Heart right ventricle (tissue), 16 donors: ENCODE results near the gene ABHD15. TPM values are rescaled to one million over a fixed set of nuclear protein-coding genes. Genes with fewer than 3 reads are reported as not detected.

Source experiments
- ATAC-seq, 8 donors: fragments of 200-7000 bp; cut with Tn5 transposase; one replicate each; pipeline ENCODE4 v1.9.1; 2020; ENCODE audit warnings: mild to moderate bottlenecking in 8 of 8, moderate library complexity in 8 of 8, moderate number of reproducible peaks in 1 of 8
- DNase-seq, 2 donors: peaks; one replicate each; pipeline ENCODE4 v3.0.0-alpha.2; 2020
- H3K27ac ChIP-seq, 10 donors: fragments of 200-600 bp; sonication (generic) in 2 of 10; one replicate each; pipeline versions ENCODE4 v1.5.0 to v1.8.0; 2020 to 2022; ENCODE audit warnings: mild to moderate bottlenecking in 3 of 10
- H3K27me3 ChIP-seq, 7 donors: fragments of 200-600 bp; one replicate each; pipeline ENCODE4 v1.8.0; 2021 to 2022; ENCODE audit warnings: mild to moderate bottlenecking in 2 of 7
- H3K36me3 ChIP-seq, 9 donors: fragments of 200-600 bp; sonication (generic) in 1 of 9; one replicate each; pipeline versions ENCODE4 v1.5.0 to v1.8.0; 2020 to 2022; ENCODE audit warnings: mild to moderate bottlenecking in 2 of 9
- H3K4me1 ChIP-seq, 9 donors: fragments of 200-600 bp; sonication (generic) in 1 of 9; one replicate each; pipeline versions ENCODE4 v1.5.0 to v1.8.0; 2020 to 2022; ENCODE audit warnings: mild to moderate bottlenecking in 4 of 9
- H3K4me3 ChIP-seq, 10 donors: fragments of 200-600 bp; sonication (generic) in 2 of 10; one replicate each; pipeline versions ENCODE4 v1.5.0 to v1.8.0; 2020 to 2022; ENCODE audit warnings: mild to moderate bottlenecking in 7 of 10, moderate library complexity in 2 of 10
- H3K9me3 ChIP-seq, 11 donors: fragments of 200-600 bp in 10 of 11; sonication (generic) in 2 of 11; one replicate each; pipeline versions ENCODE4 v1.5.0 to v1.8.0; 2013 to 2022; ENCODE audit warnings: mild to moderate bottlenecking in 2 of 11, control low read depth in 1 of 11, moderate library complexity in 1 of 11
- WGBS, 2 donors: extraction: QIAGEN DNeasy Blood & Tissue Kit; methylation state at CpG; one replicate each; pipeline ENCODE4 v1.1.7; 2013; ENCODE audit warnings: inconsistent platforms in 1 of 2; 5-methylcytosine and 5-hydroxymethylcytosine counted together
- intact Hi-C, 10 donors: fragments of 100-400 bp; cut with DNase I; formaldehyde crosslinking; loops; one replicate each; pipeline versions ENCODE4 v1.11.1 to v1.14.2; 2022
- polyA plus RNA-seq, 2 donors: library from polyadenylated mRNA; stranded (reverse); fragments of 200-250 nt; gene quantifications; one replicate each; pipeline ENCODE4 v1.2.3, GENCODE V29; 2013
- total RNA-seq, 10 donors: library from RNA; stranded (reverse); fragmentation: NEBNext Ultra II Directional in 3 of 10; extraction: Animal tissue kit (Norgen Biotek cat#: 25700) in 3 of 10; gene quantifications; one replicate each; pipeline versions ENCODE4 v1.2.1 to v1.2.4, GENCODE V29; 2021 to 2023
- TF ChIP-seq, protein P1 (sequence below), 9 donors: fragments of 200-600 bp; sonication (generic) in 2 of 9; IDR thresholded peaks; one replicate each; pipeline versions ENCODE4 v1.5.0 to v1.8.0; 2021 to 2022; ENCODE audit warnings: antibody characterized with exemption in 9 of 9, mild to moderate bottlenecking in 5 of 9, moderate library complexity in 1 of 9
- donor health status: Arrhythmogenic right ventricular cardiomyopathy.
- donor health status: ischemic (EF 13 %, LVEDD 7.1; RV severe dilation, severe dysfunction).
- donor health status: healthy with polysubstance abuse.
- donor health status: DM: no; HTN: yes; CAD: no.
- donor health status: DM: no; HTN: no; CAD: no.
- donor health status: ischemic (EF 25% LVEDD 6.9; RV normal size, moderate dysfunction).
- donor health status: ischemic (EF 25% LVEDD 5.7; RV mildly dilated, moderate dysfunction).
- donor health status: healthy.
- donor health status: DM: yes; HTN: yes; CAD: no.
- donor health status: Ischemic cardiomyopathy.
- donor health status: ischemic (EF 35%, LVEDD 5.7; RV mildly dilated, moderate dysfunction).
- donor health status: nonischemic (EF 11% LVEDD 7.7; RV severe dilation, severe dysfunction).
- donor health status: DM: yes; HTN: yes; CAD: no.
- donor health status: PGD.
- donor health status: ischemic (EF 29% LVEDD 5.4; RV normal size, mild dysfunction).
- donor health status: nonischemic (EF 23%, LVEDD 6.1; RV moderate dilation, normal function).

The ABHD15 gene
- total and polyA plus RNA-seq, 12 donors, result 3.5 to 9.0 (median 5.6) TPM

DNA sequence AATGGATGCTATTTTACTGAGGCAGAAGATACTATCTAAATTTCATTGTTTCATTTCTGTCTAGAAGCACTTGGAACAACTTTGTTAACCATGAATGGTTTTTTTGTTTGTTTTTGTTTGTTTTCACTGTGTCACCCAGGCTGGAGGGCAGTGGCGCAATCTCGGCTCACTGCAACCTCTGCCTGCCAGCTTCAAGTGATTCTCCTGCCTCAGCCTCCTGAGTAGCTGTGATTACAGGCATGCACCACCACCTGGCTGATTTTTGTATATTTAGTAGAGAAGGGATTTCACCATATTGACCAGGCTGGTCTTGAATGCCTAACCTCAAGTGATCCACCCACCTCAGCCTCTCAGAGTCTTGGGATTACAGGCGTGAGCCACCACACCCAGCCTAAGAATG lies 40.5 kb downstream of the ABHD15 start:
- TF ChIP-seq, protein P1, sequence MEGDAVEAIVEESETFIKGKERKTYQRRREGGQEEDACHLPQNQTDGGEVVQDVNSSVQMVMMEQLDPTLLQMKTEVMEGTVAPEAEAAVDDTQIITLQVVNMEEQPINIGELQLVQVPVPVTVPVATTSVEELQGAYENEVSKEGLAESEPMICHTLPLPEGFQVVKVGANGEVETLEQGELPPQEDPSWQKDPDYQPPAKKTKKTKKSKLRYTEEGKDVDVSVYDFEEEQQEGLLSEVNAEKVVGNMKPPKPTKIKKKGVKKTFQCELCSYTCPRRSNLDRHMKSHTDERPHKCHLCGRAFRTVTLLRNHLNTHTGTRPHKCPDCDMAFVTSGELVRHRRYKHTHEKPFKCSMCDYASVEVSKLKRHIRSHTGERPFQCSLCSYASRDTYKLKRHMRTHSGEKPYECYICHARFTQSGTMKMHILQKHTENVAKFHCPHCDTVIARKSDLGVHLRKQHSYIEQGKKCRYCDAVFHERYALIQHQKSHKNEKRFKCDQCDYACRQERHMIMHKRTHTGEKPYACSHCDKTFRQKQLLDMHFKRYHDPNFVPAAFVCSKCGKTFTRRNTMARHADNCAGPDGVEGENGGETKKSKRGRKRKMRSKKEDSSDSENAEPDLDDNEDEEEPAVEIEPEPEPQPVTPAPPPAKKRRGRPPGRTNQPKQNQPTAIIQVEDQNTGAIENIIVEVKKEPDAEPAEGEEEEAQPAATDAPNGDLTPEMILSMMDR (IDR thresholded peaks at IDR 0.05), result no peak
- intact Hi-C loops, result no loop called here
- H3K4me3 ChIP-seq, result no peak overlapping the region
- no peak overlapping the region for H3K27ac ChIP-seq
- ATAC-seq (no peak), DNase-seq (no peak)
- no peaks in the 10 kb centered on the region for H3K4me1 ChIP-seq
- WGBS, 2 donors, result 97% methylated on average over 3 of the region's 3 CpGs
- peaks cover 0 to 100% (median 39%) of the 10 kb centered on the region in 9 donors for H3K36me3 ChIP-seq
- H3K9me3 ChIP-seq, result no peaks in the 10 kb centered on the region
- no peaks in the 10 kb centered on the region for H3K27me3 ChIP-seq

DNA sequence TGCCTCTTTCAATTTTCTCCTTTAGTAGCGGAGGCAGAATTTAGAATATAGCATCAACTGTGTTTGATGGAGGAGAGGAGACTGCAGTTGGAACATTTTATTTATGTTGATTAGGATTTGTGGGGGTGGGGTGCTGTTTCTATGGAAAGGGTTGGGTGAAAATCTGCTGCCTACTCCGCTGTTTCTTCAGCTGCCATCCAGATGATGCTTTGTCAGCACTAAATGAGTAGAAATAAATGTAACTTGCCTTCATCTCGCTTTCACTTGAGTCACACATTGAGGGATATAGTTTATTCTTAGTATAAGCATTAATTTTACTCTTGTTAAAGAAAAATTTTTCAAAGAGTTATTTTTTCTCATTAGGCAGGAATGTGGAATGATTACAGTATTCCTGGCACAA lies 42.1 kb downstream of the ABHD15 start:
- Histone ChIP-seq H3K4me1 (no peaks in the 10 kb centered on the region), H3K27me3 (no peaks in the 10 kb centered on the region), H3K27ac (no peak overlapping the region), H3K36me3 (peaks cover 0 to 100% (median 41%) of the 10 kb centered on the region in 9 donors), H3K9me3 (no peaks in the 10 kb centered on the region), H3K4me3 (no peak overlapping the region)
- TF ChIP-seq, protein P1 (IDR thresholded peaks at IDR 0.05), result no peak
- intact Hi-C loops, result no loop called here
- 97 to 100% methylated on average over 3 of the region's 3 CpGs for WGBS, 2 donors
- no peak for ATAC-seq
- no peak for DNase-seq

DNA sequence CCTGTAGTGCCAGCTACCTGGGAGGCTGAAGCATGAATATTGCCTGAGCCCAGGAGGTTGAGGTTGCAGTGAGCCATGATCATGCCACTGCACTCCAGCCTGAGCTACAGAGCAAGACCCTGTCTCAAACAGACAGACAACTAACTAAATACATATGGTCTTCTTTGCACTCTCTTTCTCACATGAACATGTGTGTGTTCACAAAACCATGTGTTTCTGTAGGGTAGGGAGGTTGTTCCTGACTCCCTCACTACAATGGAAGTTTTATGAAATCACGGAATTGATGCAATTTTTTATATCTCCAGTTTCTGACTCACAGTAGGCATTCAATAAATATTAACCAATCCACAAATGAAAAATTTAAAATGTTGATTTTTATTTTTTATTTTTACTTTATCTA lies 48.5 kb downstream of the ABHD15 start:
- Histone ChIP-seq H3K4me3 (no peak overlapping the region), H3K9me3 (no peaks in the 10 kb centered on the region), H3K36me3 (peaks cover 0 to 100% (median 59%) of the 10 kb centered on the region in 9 donors), H3K27me3 (no peaks in the 10 kb centered on the region), H3K27ac (no peak overlapping the region), H3K4me1 (no peaks in the 10 kb centered on the region)
- no peak for ATAC-seq
- intact Hi-C loops, result no loop called here
- 95 to 100% methylated on average over 1 of the region's 1 CpG for WGBS, 2 donors
- TF ChIP-seq, protein P1 (IDR thresholded peaks at IDR 0.05), result no peak
- DNase-seq, result no peak

DNA sequence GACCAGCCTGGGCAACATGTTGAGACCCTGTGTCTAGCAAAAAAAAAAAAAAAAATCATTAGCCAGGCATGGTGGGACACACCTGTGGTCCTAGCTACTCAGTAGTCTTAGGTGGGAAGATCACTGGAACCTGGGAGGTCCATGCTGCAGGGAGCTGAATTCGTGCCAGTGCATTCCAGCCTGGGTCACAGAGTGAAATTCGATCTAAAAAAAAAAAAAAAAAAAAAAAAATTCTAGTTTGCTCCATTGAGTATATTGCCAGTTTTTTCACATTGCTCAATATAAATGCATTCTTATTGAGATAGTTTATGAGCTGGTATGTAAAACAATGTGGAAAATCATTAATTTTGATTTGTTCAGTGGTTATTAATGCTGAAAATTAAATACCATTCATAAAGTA lies 52.0 kb downstream of the ABHD15 start:
- TF ChIP-seq, protein P1 (IDR thresholded peaks at IDR 0.05), result no peak
- peaks cover 0 to 100% (median 50%) of the 10 kb centered on the region in 9 donors for H3K36me3 ChIP-seq
- no peaks in the 10 kb centered on the region for H3K9me3 ChIP-seq
- no peak for ATAC-seq
- intact Hi-C loops, result no loop called here
- H3K27me3 ChIP-seq, result no peaks in the 10 kb centered on the region
- H3K4me1 ChIP-seq, result no peaks in the 10 kb centered on the region
- WGBS, 2 donors, result 45 to 62% methylated on average over 2 of the region's 2 CpGs
- H3K4me3 ChIP-seq, result no peak overlapping the region
- no peak overlapping the region for H3K27ac ChIP-seq
- no peak for DNase-seq
